ENCODE measurements around the gene ABHD1.
"Not testable (repeated sequence)": the region's sequence is repeated elsewhere in the genome, so short reads cannot be mapped to it uniquely, and the experiment has no call there.

ABHD1 gene

GRCh38 chr2:27175330-27175729 is 51.7 kb downstream of the ABHD1 start:
- DNase-seq: no peak

- not testable (repeated sequence) for DNase-seq
Observed at GRCh38 chr2:27175781-27176180, 52.2 kb downstream of the ABHD1 start.

GRCh38 chr2:27177441-27178351 is 54.1 kb downstream of the ABHD1 start:
- DNase-seq: no peak

- DNase-seq: no peak
Observed at GRCh38 chr2:27178469-27178868, 54.9 kb downstream of the ABHD1 start.

GRCh38 chr2:27179344-27180000 is 55.9 kb downstream of the ABHD1 start:
- no peak for DNase-seq
